Uterus (tissue), 2 donors: ENCODE data around the gene SCAPER.

Experiments used
- POLR2A ChIP-seq, 2 donors: fragments of 450-650 bp; IDR thresholded peaks; one replicate each; pipeline ENCODE4 v1.6.1; 2016; ENCODE audit warnings: antibody characterized with exemption in 2 of 2, mild to moderate bottlenecking in 1 of 2, moderate library complexity in 1 of 2
- TF ChIP-seq, protein P1 (sequence below), 4 experiments: fragments of 200-600 bp in 2 of 4; fragments of 450-650 bp in 2 of 4; sonication (generic) in 2 of 4; IDR thresholded peaks; one replicate each; pipeline ENCODE4 v1.5.1; 2016 to 2019; ENCODE audit warnings: antibody characterized with exemption in 4 of 4, mild to moderate bottlenecking in 2 of 4, moderate library complexity in 1 of 4

- TF ChIP-seq POLR2A (IDR thresholded peaks at IDR 0.05), result no peak
- TF ChIP-seq, protein P1, sequence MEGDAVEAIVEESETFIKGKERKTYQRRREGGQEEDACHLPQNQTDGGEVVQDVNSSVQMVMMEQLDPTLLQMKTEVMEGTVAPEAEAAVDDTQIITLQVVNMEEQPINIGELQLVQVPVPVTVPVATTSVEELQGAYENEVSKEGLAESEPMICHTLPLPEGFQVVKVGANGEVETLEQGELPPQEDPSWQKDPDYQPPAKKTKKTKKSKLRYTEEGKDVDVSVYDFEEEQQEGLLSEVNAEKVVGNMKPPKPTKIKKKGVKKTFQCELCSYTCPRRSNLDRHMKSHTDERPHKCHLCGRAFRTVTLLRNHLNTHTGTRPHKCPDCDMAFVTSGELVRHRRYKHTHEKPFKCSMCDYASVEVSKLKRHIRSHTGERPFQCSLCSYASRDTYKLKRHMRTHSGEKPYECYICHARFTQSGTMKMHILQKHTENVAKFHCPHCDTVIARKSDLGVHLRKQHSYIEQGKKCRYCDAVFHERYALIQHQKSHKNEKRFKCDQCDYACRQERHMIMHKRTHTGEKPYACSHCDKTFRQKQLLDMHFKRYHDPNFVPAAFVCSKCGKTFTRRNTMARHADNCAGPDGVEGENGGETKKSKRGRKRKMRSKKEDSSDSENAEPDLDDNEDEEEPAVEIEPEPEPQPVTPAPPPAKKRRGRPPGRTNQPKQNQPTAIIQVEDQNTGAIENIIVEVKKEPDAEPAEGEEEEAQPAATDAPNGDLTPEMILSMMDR (IDR thresholded peaks at IDR 0.05), result no peak
Observed at GRCh38 chr15:76648732-76649444, 256.3 kb downstream of the SCAPER start.
